H1 (cell line): ENCODE measurements around the gene MUC5B. TPM values are rescaled to one million over a fixed set of nuclear protein-coding genes. Genes with fewer than 3 reads are reported as not detected.
A peak's percentile ranks its signal among the peaks of the same experiment; 100 is the strongest.
"Not testable (repeated sequence)": the region's sequence is repeated elsewhere in the genome, so short reads cannot be mapped to it uniquely, and the experiment has no call there.

Experiments used
- CTCF ChIA-PET: fragments of 300-600 bp; sonication (Branson Sonifier 250); formaldehyde crosslinking; loops from one replicate; lab custom pipeline; 2021; ENCODE audit not compliant: partially characterized antibody; lab: Charles Lee
- POLR2A ChIA-PET: fragments of 300-600 bp; sonication (Branson Sonifier 250); formaldehyde crosslinking; loops from one replicate; lab custom pipeline; 2021; ENCODE audit warnings: inconsistent platforms; ENCODE audit not compliant: partially characterized antibody; lab: Charles Lee
- DNase-seq, 2 experiments: peaks; one replicate each; pipeline versions ENCODE4 v3.0.0 to v3.0.0-alpha.2; 2010 to 2022; ENCODE audit warnings: low spot score in 2 of 2, low read depth in 1 of 2, mixed read lengths in 1 of 2
- FAIRE-seq: peaks from 2 replicates; lab custom pipeline; 2011; peaks lifted over from hg19 to GRCh38; lab: Jason Lieb, UNC
- H2AFZ ChIP-seq: 2 replicates; pipeline ENCODE4 v1.8.1; 2012; ENCODE audit warnings: low read length, inconsistent platforms
- H2AK5ac ChIP-seq: 2 replicates; pipeline ENCODE4 v1.6.1; 2013; ENCODE audit warnings: low read depth, low read length
- H2BK120ac ChIP-seq: replicated peaks from 2 replicates; pipeline ENCODE3; 2013; ENCODE audit warnings: low read depth, low read length, inconsistent platforms
- H2BK12ac ChIP-seq: 2 replicates; pipeline ENCODE4 v1.6.1; 2013; ENCODE audit warnings: low read depth, low read length
- H2BK15ac ChIP-seq: 2 replicates; pipeline ENCODE4 v1.6.1; 2013; ENCODE audit warnings: low read length
- H2BK20ac ChIP-seq: 2 replicates; pipeline ENCODE4 v1.6.1; 2013; ENCODE audit warnings: low read length
- H2BK5ac ChIP-seq: 2 replicates; pipeline ENCODE4 v1.6.1; 2013; ENCODE audit warnings: low read depth, low read length
- H3K14ac ChIP-seq: 2 replicates; pipeline ENCODE4 v1.6.1; 2013; ENCODE audit warnings: inconsistent platforms; ENCODE audit not compliant: insufficient read length
- H3K18ac ChIP-seq: 2 replicates; pipeline ENCODE4 v1.6.1; 2013; ENCODE audit warnings: low read length; ENCODE audit errors: extremely low read depth
- H3K23ac ChIP-seq: 2 replicates; pipeline ENCODE4 v1.6.1; 2013; ENCODE audit warnings: inconsistent platforms; ENCODE audit not compliant: insufficient read length
- H3K23me2 ChIP-seq: 2 replicates; pipeline ENCODE4 v1.6.1; 2013; ENCODE audit warnings: low read depth, low read length
- H3K27ac ChIP-seq: 2 replicates; pipeline ENCODE4 v1.6.1; 2011; ENCODE audit warnings: low read depth, low read length, inconsistent platforms
- H3K27me3 ChIP-seq, 4 experiments: replicated peaks in 1 of 4; 1 replicate in 1 of 4; 2 replicates in 3 of 4; pipeline versions ENCODE4 v1.6.1 to v1.8.1; 2011 to 2013; ENCODE audit warnings: low read length in 3 of 4, mild to moderate bottlenecking in 3 of 4, inconsistent platforms in 2 of 4, mixed read lengths in 2 of 4, moderate library complexity in 1 of 4; ENCODE audit not compliant: control insufficient read depth in 3 of 4, insufficient read depth in 3 of 4; ENCODE audit errors: extremely low read depth in 1 of 4
- H3K36me3 ChIP-seq, 4 experiments: 2 replicates each; pipeline versions ENCODE4 v1.6.1 to v1.8.1; 2011 to 2013; ENCODE audit warnings: mild to moderate bottlenecking in 4 of 4, low read length in 3 of 4, moderate library complexity in 2 of 4, control low read depth in 1 of 4, inconsistent platforms in 1 of 4; ENCODE audit not compliant: insufficient read depth in 4 of 4, control insufficient read depth in 2 of 4
- H3K4ac ChIP-seq: replicated peaks from 2 replicates; pipeline ENCODE3; 2013; ENCODE audit warnings: low read length, low read depth, mixed read lengths, inconsistent platforms; ENCODE audit not compliant: insufficient read length
- H3K4me1 ChIP-seq, 4 experiments: replicated peaks in 1 of 4; 1 replicate in 1 of 4; 2 replicates in 3 of 4; pipeline versions ENCODE4 v1.6.1 to v1.8.1; 2011 to 2013; ENCODE audit warnings: low read length in 3 of 4, inconsistent platforms in 2 of 4, mixed read lengths in 1 of 4; ENCODE audit not compliant: insufficient read depth in 4 of 4, control insufficient read depth in 3 of 4
- H3K4me2 ChIP-seq, 2 experiments: 2 replicates each; pipeline versions ENCODE4 v1.6.1 to v1.8.1; 2011 to 2013; ENCODE audit warnings: low read depth in 2 of 2, low read length in 2 of 2, control low read depth in 1 of 2, inconsistent platforms in 1 of 2, mild to moderate bottlenecking in 1 of 2; ENCODE audit not compliant: insufficient read depth in 1 of 2
- H3K4me3 ChIP-seq, 4 experiments: fragments of 200-600, 300-600 bp in 1 of 4; sonication (generic), shearing (Covaris generic), sonication (Bioruptor Twin) in 1 of 4; 2 replicates each; pipeline versions ENCODE4 v1.5.1 to v1.8.1; 2011 to 2016; ENCODE audit warnings: low read length in 4 of 4, low read depth in 3 of 4, control low read depth in 2 of 4, inconsistent platforms in 2 of 4, mild to moderate bottlenecking in 2 of 4, mixed read lengths in 1 of 4, moderate library complexity in 1 of 4; ENCODE audit not compliant: insufficient read depth in 2 of 4; ENCODE audit errors: extremely low read depth in 1 of 4
- H3K56ac ChIP-seq: replicated peaks from 2 replicates; pipeline ENCODE3; 2013; ENCODE audit warnings: low read depth, mild to moderate bottlenecking, mixed read lengths, low read length, inconsistent platforms; ENCODE audit not compliant: insufficient read length
- H3K79me1 ChIP-seq: 2 replicates; pipeline ENCODE4 v1.6.1; 2013; ENCODE audit warnings: low read depth, low read length, control low read depth
- H3K79me2 ChIP-seq, 2 experiments: 2 replicates each; pipeline versions ENCODE4 v1.6.1 to v1.8.1; 2012 to 2013; ENCODE audit warnings: low read length in 2 of 2, mild to moderate bottlenecking in 2 of 2, inconsistent platforms in 1 of 2; ENCODE audit not compliant: insufficient read depth in 2 of 2, control insufficient read depth in 1 of 2
- H3K9ac ChIP-seq, 4 experiments: replicated peaks in 1 of 4; 1 replicate in 1 of 4; 2 replicates in 3 of 4; pipeline versions ENCODE4 v1.6.1 to v1.8.1; 2011 to 2013; ENCODE audit warnings: low read depth in 3 of 4, low read length in 3 of 4, control low read depth in 2 of 4, mild to moderate bottlenecking in 2 of 4, moderate library complexity in 2 of 4, inconsistent platforms in 1 of 4; ENCODE audit errors: extremely low read depth in 1 of 4
- H3K9me3 ChIP-seq, 2 experiments: 2 replicates each; pipeline versions ENCODE4 v1.6.1 to v1.8.1; 2012 to 2013; ENCODE audit warnings: mild to moderate bottlenecking in 2 of 2, moderate library complexity in 2 of 2, control low read depth in 1 of 2, inconsistent platforms in 1 of 2, low read depth in 1 of 2, low read length in 1 of 2, mixed read lengths in 1 of 2; ENCODE audit not compliant: insufficient read depth in 2 of 2
- H4K20me1 ChIP-seq, 2 experiments: replicated peaks in 1 of 2; 2 replicates each; pipeline versions ENCODE3 to v1.8.1; 2011 to 2013; ENCODE audit warnings: inconsistent platforms in 2 of 2, low read length in 2 of 2, mild to moderate bottlenecking in 1 of 2; ENCODE audit not compliant: insufficient read depth in 2 of 2, control insufficient read depth in 1 of 2
- H4K5ac ChIP-seq: 2 replicates; pipeline ENCODE4 v1.6.1; 2013; ENCODE audit warnings: low read length, low read depth, mixed read lengths, inconsistent platforms; ENCODE audit not compliant: insufficient read length
- H4K8ac ChIP-seq: 2 replicates; pipeline ENCODE4 v1.8.0; 2013; ENCODE audit warnings: mild to moderate bottlenecking, moderate library complexity, low read length, inconsistent platforms; ENCODE audit not compliant: insufficient read depth; ENCODE audit errors: extremely low read depth
- H4K91ac ChIP-seq: replicated peaks from 2 replicates; pipeline ENCODE3; 2013; ENCODE audit warnings: low read length, mixed read lengths, inconsistent platforms; ENCODE audit not compliant: insufficient read length
- ASH2L ChIP-seq: fragments of 200-600, 300-600 bp; sonication (generic); IDR thresholded peaks from one replicate; pipeline ENCODE4 v1.7.1; 2017; ENCODE audit warnings: low read length
- WGBS, 2 experiments: shearing (Covaris generic) in 1 of 2; methylation state at CpG; one replicate each; pipeline versions ENCODE4 v1.1.6 to v1.1.7; 2013 to 2015; ENCODE audit warnings: low lambda C conversion rate in 2 of 2, mixed read lengths in 2 of 2, inconsistent platforms in 1 of 2, low coverage in 1 of 2, missing lambda C conversion rate in 1 of 2; ENCODE audit not compliant: insufficient replicate concordance in 2 of 2, insufficient coverage in 1 of 2, insufficient read length in 1 of 2; ENCODE audit errors: extremely low coverage in 1 of 2, missing lambda C conversion rate in 1 of 2; 5-methylcytosine and 5-hydroxymethylcytosine counted together
- polyA plus RNA-seq, 7 experiments: library from polyadenylated mRNA; depleted of rRNA in 3 of 7; stranded (reverse) in 5 of 7; unstranded in 2 of 7; fragments of >200 nt in 5 of 7; fragments of 200-250 nt in 2 of 7; gene quantifications; 1 replicate in 5 of 7; 2 replicates in 1 of 7; 4 replicates in 1 of 7; pipeline versions ENCODE4 v1.2.1 to v1.2.3, GENCODE V29; 2011 to 2013; ENCODE audit warnings: missing spikeins in 2 of 7, mixed read lengths in 2 of 7
- total RNA-seq: library from RNA; stranded (reverse); fragmentation: NEBNext Ultra II Directional; extraction: Animal tissue kit (Norgen Biotek cat#: 25700); gene quantifications from 2 replicates; pipeline ENCODE4 v1.2.1, GENCODE V29; 2021

MUC5B gene
- total and polyA plus RNA-seq, 2 of the 8 experiments (the other 6 are each of a cell fraction or from before 2014, with no cell fraction given) = 0.02 to 0.03 TPM

DNA sequence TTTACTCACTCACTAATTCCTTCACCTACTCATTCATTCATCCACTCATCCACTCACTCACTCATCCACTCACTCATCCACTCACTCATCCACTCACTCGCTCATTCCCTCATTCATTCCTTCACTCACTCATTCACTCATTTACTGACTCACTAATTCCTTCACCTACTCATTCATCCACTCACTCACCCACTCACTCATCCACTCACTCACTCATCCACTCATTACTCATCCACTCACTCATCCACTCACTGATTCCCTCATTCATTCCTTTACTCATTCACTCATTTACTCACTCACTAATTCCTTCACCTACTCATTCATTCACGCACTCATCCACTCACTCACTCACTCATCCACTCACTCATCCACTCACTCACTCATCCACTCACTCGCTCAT is 49.5 kb upstream of the MUC5B start:
- H2BK12ac ChIP-seq, H3K56ac ChIP-seq, H3K4me3 ChIP-seq, H3K79me2 ChIP-seq, H2BK5ac ChIP-seq, H3K4me1 ChIP-seq, POLR2A ChIA-PET, H2BK15ac ChIP-seq, FAIRE-seq, H4K5ac ChIP-seq, H3K27ac ChIP-seq, H3K27me3 ChIP-seq, H3K23ac ChIP-seq, H4K91ac ChIP-seq, H2AFZ ChIP-seq, H3K4ac ChIP-seq, H3K9ac ChIP-seq, H3K4me2 ChIP-seq, H3K36me3 ChIP-seq, H3K14ac ChIP-seq, H3K79me1 ChIP-seq, H2BK120ac ChIP-seq, H4K20me1 ChIP-seq, DNase-seq, H4K8ac ChIP-seq, H3K18ac ChIP-seq, H2AK5ac ChIP-seq, H2BK20ac ChIP-seq, CTCF ChIA-PET: not testable (repeated sequence)
- 65 to 100% methylated on average over 1 to 2 of the region's 3 CpGs for WGBS, 2 experiments
- H3K9me3 ChIP-seq = peaks cover 46 to 61% of the 10 kb centered on the region in 2 experiments; a peak in 3 of 4 replicates
- peaks cover 27% of the 10 kb centered on the region; the same call in 1 of the 2 replicates for H3K23me2 ChIP-seq
- TF ChIP-seq ASH2L = peak; percentile 92
